Gastroesophageal sphincter (tissue), 4 donors: Measurements from ENCODE around the gene U2AF1L4. TPM values are rescaled to one million over a fixed set of nuclear protein-coding genes. Genes with fewer than 3 reads are reported as not detected.

Experiments
- ATAC-seq: fragments of 150-250 bp; one replicate; pipeline ENCODE4 v1.9.1; 2016; ENCODE audit warnings: mild to moderate bottlenecking, moderate library complexity
- H3K27ac ChIP-seq, 4 donors: fragments of 200-600 bp; sonication (generic) in 3 of 4; 1 replicate in 3 of 4; 2 replicates in 1 of 4; pipeline ENCODE4 v1.5.1; 2016 to 2019
- H3K27me3 ChIP-seq: fragments of 200-600 bp; sonication (generic); one replicate; pipeline ENCODE4 v1.5.1; 2019
- H3K36me3 ChIP-seq, 2 donors: fragments of 200-600 bp; sonication (generic); one replicate each; pipeline ENCODE4 v1.5.1; 2019; ENCODE audit warnings: control low read depth in 1 of 2
- H3K4me1 ChIP-seq, 3 donors: fragments of 200-600 bp; sonication (generic); 1 replicate in 2 of 3; 2 replicates in 1 of 3; pipeline ENCODE4 v1.5.1; 2016 to 2019; ENCODE audit warnings: control low read depth in 2 of 3
- H3K4me3 ChIP-seq, 2 donors: fragments of 200-600 bp; sonication (generic); one replicate each; pipeline ENCODE4 v1.5.1; 2019; ENCODE audit warnings: mild to moderate bottlenecking in 1 of 2, moderate library complexity in 1 of 2
- H3K9me3 ChIP-seq, 3 donors: fragments of 200-600 bp; sonication (generic); one replicate each; pipeline ENCODE4 v1.5.1; 2017 to 2019; ENCODE audit warnings: control low read depth in 2 of 3
- CTCF ChIP-seq, 4 experiments: fragments of 200-600 bp in 2 of 4; fragments of 450-650 bp in 2 of 4; sonication (generic) in 1 of 4; IDR thresholded peaks; one replicate each; pipeline ENCODE4 v1.5.1; 2017 to 2019; ENCODE audit warnings: antibody characterized with exemption in 4 of 4, mild to moderate bottlenecking in 2 of 4, moderate library complexity in 2 of 4
- EP300 ChIP-seq: sonication (generic); formaldehyde crosslinking; IDR thresholded peaks from one replicate; pipeline ENCODE4 v1.6.1; 2017; ENCODE audit warnings: antibody characterized with exemption, mild to moderate bottlenecking
- POLR2A ChIP-seq, 2 donors: fragments of 450-650 bp; IDR thresholded peaks; one replicate each; pipeline ENCODE4 v1.6.1; 2017; ENCODE audit warnings: antibody characterized with exemption in 2 of 2, mild to moderate bottlenecking in 2 of 2, moderate library complexity in 1 of 2
- POLR2AphosphoS5 ChIP-seq: sonication (generic); formaldehyde crosslinking; IDR thresholded peaks from one replicate; pipeline ENCODE4 v1.6.1; 2017; ENCODE audit warnings: antibody characterized with exemption
- WGBS, 2 donors: methylation state at CpG; one replicate each; pipeline ENCODE4 v1.1.5; 2018; ENCODE audit warnings: low coverage in 1 of 2; 5-methylcytosine and 5-hydroxymethylcytosine counted together
- total RNA-seq, 4 donors: library from RNA; depleted of rRNA; stranded (reverse); fragments of >200 nt; gene quantifications; one replicate each; pipeline ENCODE4 v1.1.0, GENCODE V29; 2016

Gene U2AF1L4
- total RNA-seq, 4 donors from 2014 or later = 7.5 to 29.3 (median 23.7) TPM

- no peak for TF ChIP-seq EP300
- Histone ChIP-seq H3K4me3 (no peak overlapping the region), H3K9me3 (no peaks in the 10 kb centered on the region), H3K4me1 (peaks cover 0 to 18% (median 11%) of the 10 kb centered on the region in 3 donors), H3K27ac (no peak overlapping the region), H3K36me3 (no peaks in the 10 kb centered on the region), H3K27me3 (no peaks in the 10 kb centered on the region)
- ATAC-seq = no peak
- WGBS, 2 donors = 62 to 65% methylated on average over 2 of the region's 2 CpGs
Observed at GRCh38 chr19:35713506-35713850, 31.7 kb downstream of the U2AF1L4 start.

- Histone ChIP-seq H3K27ac (no peak overlapping the region), H3K36me3 (no peaks in the 10 kb centered on the region), H3K4me3 (no peak overlapping the region), H3K9me3 (no peaks in the 10 kb centered on the region), H3K27me3 (no peaks in the 10 kb centered on the region), H3K4me1 (peaks cover 0 to 17% (median 11%) of the 10 kb centered on the region in 3 donors)
- no peak for TF ChIP-seq POLR2A (IDR thresholded peaks at IDR 0.05)
- TF ChIP-seq POLR2AphosphoS5 = no peak
- no peak for TF ChIP-seq EP300
- no peak for TF ChIP-seq CTCF (IDR thresholded peaks at IDR 0.05)
- ATAC-seq = no peak
- WGBS, 2 donors = 62 to 71% methylated on average over 4 to 9 of the region's 11 CpGs
Observed at GRCh38 chr19:35712567-35713505, 32.4 kb downstream of the U2AF1L4 start.

DNA sequence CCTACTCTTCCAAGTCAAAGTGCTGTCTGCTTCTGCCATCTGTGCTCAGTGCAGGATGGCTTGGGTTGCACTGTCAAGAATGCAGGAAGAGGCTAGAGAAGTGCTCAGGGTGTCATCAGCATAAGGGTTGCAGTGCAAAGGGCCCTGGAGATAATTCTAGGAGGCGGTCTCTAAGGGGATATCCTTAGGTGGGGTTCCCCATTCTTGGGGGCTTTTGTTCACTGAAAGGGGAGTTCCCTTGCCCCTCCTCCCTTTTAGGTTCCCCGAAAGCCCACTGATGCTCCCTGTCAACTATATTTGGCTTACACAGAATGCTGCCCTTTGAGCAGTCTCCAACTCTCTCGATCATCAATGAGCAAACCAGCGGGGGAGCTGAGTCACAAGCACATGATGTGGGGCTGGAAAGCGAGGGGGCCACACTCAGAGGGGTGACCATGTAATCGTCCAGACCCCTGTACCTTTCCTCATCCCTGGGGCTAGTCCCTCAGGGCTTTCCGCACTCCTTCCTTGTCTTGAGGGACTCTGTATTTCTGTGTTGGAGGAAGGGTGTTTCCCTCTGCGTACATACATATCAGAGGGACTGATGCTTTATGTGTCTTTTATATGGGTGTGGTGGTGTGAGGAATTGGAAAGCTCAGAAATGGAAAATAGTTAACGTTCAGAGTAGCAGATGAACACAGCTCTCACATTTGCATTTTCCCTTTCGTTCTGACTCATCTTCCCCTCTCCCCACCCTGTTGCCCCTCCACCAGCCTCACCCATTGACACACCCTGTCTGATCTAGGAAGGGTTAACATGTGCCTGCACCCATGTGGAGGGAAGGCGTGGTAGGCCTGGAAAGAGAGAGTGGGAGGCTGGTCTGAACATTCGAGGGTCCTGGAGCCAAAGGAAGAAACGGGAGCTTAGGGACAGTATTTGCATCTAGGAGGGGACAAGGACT is 34.2 kb downstream of the U2AF1L4 start:
- WGBS, 2 donors = 49 to 50% methylated on average over 7 to 9 of the region's 13 CpGs
- Histone ChIP-seq H3K4me1 (peaks cover 0 to 11% (median 9%) of the 10 kb centered on the region in 3 donors), H3K36me3 (no peaks in the 10 kb centered on the region), H3K27me3 (no peaks in the 10 kb centered on the region), H3K27ac (no peak overlapping the region), H3K9me3 (no peaks in the 10 kb centered on the region), H3K4me3 (no peak overlapping the region)
- ATAC-seq = no peak
- TF ChIP-seq EP300 (no peak), POLR2AphosphoS5 (no peak), CTCF (IDR thresholded peaks at IDR 0.05) (no peak), POLR2A (IDR thresholded peaks at IDR 0.05) (no peak)

GRCh38 chr19:35708391-35708790 is 36.8 kb downstream of the U2AF1L4 start:
- 100% methylated on average over 1 of the region's 1 CpG for WGBS, 2 donors
- H3K9me3 ChIP-seq = no peaks in the 10 kb centered on the region
- no peaks in the 10 kb centered on the region for H3K36me3 ChIP-seq
- no peak for TF ChIP-seq CTCF (IDR thresholded peaks at IDR 0.05)
- TF ChIP-seq EP300 = no peak
- no peak for TF ChIP-seq POLR2AphosphoS5
- no peak for TF ChIP-seq POLR2A (IDR thresholded peaks at IDR 0.05)
- ATAC-seq = no peak
- H3K27ac ChIP-seq = no peak overlapping the region
- no peak overlapping the region for H3K4me3 ChIP-seq
- H3K27me3 ChIP-seq = peaks cover 12% of the 10 kb centered on the region
- H3K4me1 ChIP-seq = no peaks in the 10 kb centered on the region

- H3K27me3 ChIP-seq = peaks cover 16% of the 10 kb centered on the region
- ATAC-seq = no peak
- no peaks in the 10 kb centered on the region for H3K9me3 ChIP-seq
- WGBS, 2 donors = 23 to 25% methylated on average over 4 to 8 of the region's 24 CpGs
- peaks cover 0 to 15% (median 0%) of the 10 kb centered on the region in 3 donors for H3K4me1 ChIP-seq
- no peak for TF ChIP-seq CTCF (IDR thresholded peaks at IDR 0.05)
- no peak for TF ChIP-seq EP300
- no peak for TF ChIP-seq POLR2A (IDR thresholded peaks at IDR 0.05)
- no peak for TF ChIP-seq POLR2AphosphoS5
- no peak within 1 kb of the TSS for H3K27ac ChIP-seq
- H3K4me3 ChIP-seq = no peak within 1 kb of the TSS
- no peaks in the 10 kb centered on the region for H3K36me3 ChIP-seq
Observed at GRCh38 chr19:35704218-35704617, 41.0 kb downstream of the U2AF1L4 start, which contains the start of gene ZBTB32. TSS of gene ZBTB32 (plus strand) at chr19:35704558. CDS start at chr19:35714627, 10,069 bp downstream.
